ENCODE results near the gene RABGAP1. TPM values are rescaled to one million over a fixed set of nuclear protein-coding genes. Genes with fewer than 3 reads are reported as not detected.

The RABGAP1 gene
- total and polyA plus RNA-seq, 9 donors: 27.1 to 64.8 (median 59.0) TPM

DNA sequence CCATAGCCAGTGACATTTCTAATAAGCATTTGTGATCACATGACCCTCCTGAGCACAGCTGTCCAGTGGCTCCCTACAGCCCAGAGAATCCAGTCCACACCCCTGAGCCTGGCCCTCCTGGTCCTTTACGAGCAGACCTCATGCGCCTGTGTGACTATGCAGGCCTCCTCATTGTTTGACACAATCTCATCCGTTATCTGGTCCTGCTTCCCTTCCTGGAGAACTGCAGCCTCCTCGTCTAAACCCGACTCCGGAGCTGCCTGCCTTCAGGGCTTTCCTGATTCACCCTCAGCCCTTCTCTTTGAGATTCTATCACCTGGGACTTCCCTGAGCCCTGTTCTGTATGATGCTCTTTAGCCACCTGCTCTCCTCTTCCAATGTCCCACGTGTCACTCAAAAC is 172.4 kb downstream of the RABGAP1 start:
- no peak overlapping the region for H3K27ac ChIP-seq
- H3K36me3 ChIP-seq: no peaks in the 10 kb centered on the region
- H3K4me3 ChIP-seq: no peak overlapping the region
- TF ChIP-seq, protein P1, sequence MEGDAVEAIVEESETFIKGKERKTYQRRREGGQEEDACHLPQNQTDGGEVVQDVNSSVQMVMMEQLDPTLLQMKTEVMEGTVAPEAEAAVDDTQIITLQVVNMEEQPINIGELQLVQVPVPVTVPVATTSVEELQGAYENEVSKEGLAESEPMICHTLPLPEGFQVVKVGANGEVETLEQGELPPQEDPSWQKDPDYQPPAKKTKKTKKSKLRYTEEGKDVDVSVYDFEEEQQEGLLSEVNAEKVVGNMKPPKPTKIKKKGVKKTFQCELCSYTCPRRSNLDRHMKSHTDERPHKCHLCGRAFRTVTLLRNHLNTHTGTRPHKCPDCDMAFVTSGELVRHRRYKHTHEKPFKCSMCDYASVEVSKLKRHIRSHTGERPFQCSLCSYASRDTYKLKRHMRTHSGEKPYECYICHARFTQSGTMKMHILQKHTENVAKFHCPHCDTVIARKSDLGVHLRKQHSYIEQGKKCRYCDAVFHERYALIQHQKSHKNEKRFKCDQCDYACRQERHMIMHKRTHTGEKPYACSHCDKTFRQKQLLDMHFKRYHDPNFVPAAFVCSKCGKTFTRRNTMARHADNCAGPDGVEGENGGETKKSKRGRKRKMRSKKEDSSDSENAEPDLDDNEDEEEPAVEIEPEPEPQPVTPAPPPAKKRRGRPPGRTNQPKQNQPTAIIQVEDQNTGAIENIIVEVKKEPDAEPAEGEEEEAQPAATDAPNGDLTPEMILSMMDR (IDR thresholded peaks at IDR 0.05): no peak
- TF ChIP-seq POLR2A (IDR thresholded peaks at IDR 0.05): no peak
- DNase-seq: no peak
- peaks cover 2% of the 10 kb centered on the region for H3K4me1 ChIP-seq (ENCODE audit: insufficient read depth)
- intact Hi-C loops (cut with DNase I): no loop called here
- no peaks in the 10 kb centered on the region for H3K27me3 ChIP-seq
- WGBS, 3 donors: 84 to 86% (median 86%) methylated on average over 7 of the region's 7 CpGs
- H3K9me3 ChIP-seq: no peaks in the 10 kb centered on the region

DNA sequence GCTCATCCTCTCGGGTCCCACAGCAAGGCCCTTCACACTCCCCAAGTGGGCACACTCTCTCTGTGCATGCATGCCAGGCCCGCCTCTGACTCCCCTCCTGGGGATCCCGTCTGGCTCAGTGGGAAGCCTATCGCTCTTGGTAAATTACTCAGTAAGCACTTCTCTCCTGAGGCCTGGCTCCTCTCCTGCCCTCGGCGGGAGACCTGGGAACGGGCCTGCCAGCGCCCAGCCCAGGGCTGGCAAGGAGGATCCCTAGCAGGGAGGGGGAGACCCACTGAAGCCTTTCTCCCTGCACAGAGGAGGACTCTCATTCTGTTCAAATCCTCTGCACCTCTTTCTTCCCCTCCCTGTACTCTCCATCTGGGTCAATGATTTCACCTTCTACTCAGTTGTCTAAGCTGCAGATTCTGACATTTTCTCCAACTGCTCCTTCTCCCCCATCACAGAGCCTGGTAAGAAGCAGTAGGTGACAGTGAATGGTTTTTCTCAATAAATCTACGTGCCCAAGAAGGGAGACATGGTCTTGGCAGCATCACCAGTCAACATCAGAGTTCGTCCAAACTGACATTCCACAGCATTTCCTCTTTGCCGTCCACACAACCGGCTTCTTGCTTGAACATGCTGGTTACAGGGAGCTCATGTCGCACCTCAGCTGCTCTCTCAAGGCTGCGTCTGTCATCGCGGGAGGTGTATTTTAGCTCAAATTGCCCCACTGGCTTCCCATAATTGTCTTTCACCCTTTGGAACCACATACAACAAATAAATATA is 174.5 kb downstream of the RABGAP1 start:
- Histone ChIP-seq H3K27me3 (no peaks in the 10 kb centered on the region), H3K4me1 (ENCODE audit: insufficient read depth) (peaks cover 2% of the 10 kb centered on the region), H3K36me3 (no peaks in the 10 kb centered on the region), H3K9me3 (no peaks in the 10 kb centered on the region), H3K4me3 (no peak overlapping the region), H3K27ac (no peak overlapping the region)
- WGBS, 3 donors: 87 to 90% (median 88%) methylated on average over 16 of the region's 16 CpGs
- no peak for TF ChIP-seq EP300 (IDR thresholded peaks at IDR 0.05)
- TF ChIP-seq, protein P1 (IDR thresholded peaks at IDR 0.05): no peak
- no peak for TF ChIP-seq POLR2A (IDR thresholded peaks at IDR 0.05)
- no peak for DNase-seq
- intact Hi-C loops (cut with DNase I): no loop called here

DNA sequence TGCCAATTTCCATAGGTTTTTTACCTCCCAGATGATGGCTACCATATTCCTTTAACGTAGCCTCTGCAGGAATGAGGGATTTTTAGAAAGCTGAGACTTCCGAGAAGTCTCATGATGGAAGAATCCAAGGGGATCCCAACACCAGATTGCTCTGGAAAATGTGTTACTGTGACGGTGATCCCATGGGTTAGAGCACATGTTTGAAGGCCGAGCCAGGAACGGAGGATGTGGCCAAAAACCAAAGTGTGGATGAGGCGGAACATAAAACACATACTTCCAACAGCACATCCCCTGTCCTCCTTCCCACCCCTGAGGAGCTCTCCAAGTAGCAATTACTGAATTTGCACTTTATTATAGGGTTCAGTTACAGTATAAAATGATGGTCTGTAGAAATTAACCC is 175.2 kb downstream of the RABGAP1 start:
- Histone ChIP-seq H3K4me1 (ENCODE audit: insufficient read depth) (peaks cover 2% of the 10 kb centered on the region), H3K4me3 (no peak overlapping the region), H3K36me3 (no peaks in the 10 kb centered on the region), H3K9me3 (no peaks in the 10 kb centered on the region), H3K27ac (no peak overlapping the region), H3K27me3 (no peaks in the 10 kb centered on the region)
- intact Hi-C loops (cut with DNase I): no loop called here
- 67 to 91% (median 79%) methylated on average over 6 of the region's 6 CpGs for WGBS, 3 donors
- DNase-seq: no peak
- TF ChIP-seq, protein P1 (IDR thresholded peaks at IDR 0.05): no peak
- TF ChIP-seq EP300 (IDR thresholded peaks at IDR 0.05): no peak
- TF ChIP-seq POLR2A (IDR thresholded peaks at IDR 0.05): no peak

DNA sequence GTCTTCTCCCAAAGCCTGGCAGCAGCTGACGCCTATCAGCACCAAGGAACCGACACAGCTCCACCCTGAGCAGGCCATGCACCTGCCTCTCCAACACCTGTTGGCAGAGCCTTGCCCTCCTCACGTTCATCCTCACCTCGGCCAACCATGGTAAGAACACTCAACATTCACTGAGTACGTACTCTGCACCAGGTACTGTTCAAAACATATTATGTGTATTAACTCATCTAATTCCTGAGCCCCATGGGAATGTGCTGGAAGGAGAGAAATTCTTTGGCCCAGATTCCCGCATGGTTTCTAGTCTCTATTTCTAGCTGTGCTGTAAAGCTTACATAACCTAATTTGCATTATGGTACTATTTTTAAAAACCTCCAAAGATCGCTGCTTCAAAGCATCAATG is 178.7 kb downstream of the RABGAP1 start:
- Histone ChIP-seq H3K9me3 (no peaks in the 10 kb centered on the region), H3K4me3 (no peak overlapping the region), H3K36me3 (no peaks in the 10 kb centered on the region), H3K27me3 (no peaks in the 10 kb centered on the region), H3K27ac (no peak overlapping the region), H3K4me1 (ENCODE audit: insufficient read depth) (no peaks in the 10 kb centered on the region)
- intact Hi-C loops (cut with DNase I): no loop called here
- no peak for DNase-seq
- 78 to 81% (median 80%) methylated on average over 7 of the region's 7 CpGs for WGBS, 3 donors
- TF ChIP-seq, protein P1 (IDR thresholded peaks at IDR 0.05): no peak
- no peak for TF ChIP-seq POLR2A (IDR thresholded peaks at IDR 0.05)
- no peak for TF ChIP-seq EP300 (IDR thresholded peaks at IDR 0.05)
